ENCODE data around the gene FSCN2. TPM values are rescaled to one million over a fixed set of nuclear protein-coding genes. Genes with fewer than 3 reads are reported as not detected.

FSCN2 gene
- polyA plus RNA-seq, 1 donor (not counting 4 experiments of a cell fraction or from before 2014, with no cell fraction given), result not detected

DNA sequence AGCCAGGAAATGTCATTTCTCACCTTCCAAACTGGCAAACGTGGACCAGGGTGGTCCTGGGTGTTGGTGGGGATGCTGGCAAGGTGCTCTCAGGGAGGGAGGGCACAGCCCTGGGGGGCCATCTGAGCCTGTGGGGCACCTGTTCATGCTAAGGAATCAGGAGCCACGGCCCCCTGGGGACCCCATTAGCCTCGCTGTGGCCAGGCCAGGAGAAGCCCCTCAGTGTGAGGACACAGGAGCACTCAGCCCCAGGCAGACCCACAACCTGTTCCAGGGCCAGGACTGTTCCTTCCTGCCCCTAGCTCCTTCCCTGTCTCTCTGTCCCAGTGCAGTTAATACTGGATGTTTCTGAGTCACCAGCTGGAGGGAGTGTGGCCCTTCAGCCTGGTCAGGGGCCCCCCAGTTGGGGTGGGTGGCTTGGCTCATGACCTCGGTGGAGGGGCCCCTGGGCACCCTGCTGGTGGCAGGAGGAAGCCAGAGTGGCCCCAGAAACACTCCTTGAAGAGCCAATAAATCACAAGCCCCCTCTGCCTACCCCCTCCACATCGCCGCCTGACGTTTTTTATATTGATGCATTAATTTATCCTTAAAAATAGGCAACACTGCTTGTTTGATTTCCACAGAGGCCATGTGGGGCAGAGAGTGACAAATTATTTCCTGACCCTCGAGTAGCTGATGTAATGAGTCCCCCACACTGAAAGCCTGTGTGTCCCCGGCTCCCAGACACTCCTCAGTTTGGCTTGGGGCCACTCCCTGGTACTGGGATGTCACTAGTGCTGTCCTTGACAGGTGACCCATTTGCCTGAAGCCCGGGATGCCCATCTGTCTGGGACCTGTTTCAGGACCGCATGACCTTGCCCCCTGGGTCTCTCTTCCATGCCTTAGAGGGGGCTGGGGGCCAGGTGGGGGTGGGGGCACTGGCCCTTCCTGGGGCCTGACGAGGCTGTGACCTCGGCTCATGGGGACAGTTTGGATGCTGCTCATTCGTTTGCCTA lies 37.9 kb upstream of the FSCN2 start:
- Histone ChIP-seq H3K36me3 (ENCODE audit: control insufficient read depth in 2 of 2, extremely low read depth in 1 of 2, insufficient read depth in 2 of 2, low read length in 2 of 2) (no peaks in the 10 kb centered on the region), H3K4me3 (ENCODE audit: control insufficient read depth in 2 of 3, extremely low read depth in 1 of 3, insufficient read depth in 2 of 3, low read depth in 1 of 3, low read length in 3 of 3) (no peak overlapping the region), H3K27me3 (ENCODE audit: control insufficient read depth, extremely low read depth, insufficient read depth, low read length) (peaks cover 28% of the 10 kb centered on the region), H3K79me2 (ENCODE audit: control insufficient read depth, insufficient read depth, low read length) (no peaks in the 10 kb centered on the region), H3K9me1 (ENCODE audit: control insufficient read depth, extremely low read depth, insufficient read depth, low read length) (no peaks in the 10 kb centered on the region), H4K20me1 (ENCODE audit: control insufficient read depth, extremely low read depth, insufficient read depth, low read length) (no peaks in the 10 kb centered on the region), H3K9ac (ENCODE audit: control insufficient read depth, extremely low read depth, insufficient read depth, low read length) (no peak overlapping the region), H2AFZ (ENCODE audit: control insufficient read depth, low read length) (no peak overlapping the region), H3K4me1 (ENCODE audit: control insufficient read depth, extremely low read depth, insufficient read depth, low read length) (no peaks in the 10 kb centered on the region), H3K9me3 (ENCODE audit: control insufficient read depth, low read depth, low read length) (no peaks in the 10 kb centered on the region), H3K4me2 (ENCODE audit: control insufficient read depth, extremely low read depth, insufficient read depth, low read depth, low read length) (no peak overlapping the region), H3K27ac (ENCODE audit: control insufficient read depth, insufficient read depth, low read length) (no peak overlapping the region)
- TF ChIP-seq, protein P1, sequence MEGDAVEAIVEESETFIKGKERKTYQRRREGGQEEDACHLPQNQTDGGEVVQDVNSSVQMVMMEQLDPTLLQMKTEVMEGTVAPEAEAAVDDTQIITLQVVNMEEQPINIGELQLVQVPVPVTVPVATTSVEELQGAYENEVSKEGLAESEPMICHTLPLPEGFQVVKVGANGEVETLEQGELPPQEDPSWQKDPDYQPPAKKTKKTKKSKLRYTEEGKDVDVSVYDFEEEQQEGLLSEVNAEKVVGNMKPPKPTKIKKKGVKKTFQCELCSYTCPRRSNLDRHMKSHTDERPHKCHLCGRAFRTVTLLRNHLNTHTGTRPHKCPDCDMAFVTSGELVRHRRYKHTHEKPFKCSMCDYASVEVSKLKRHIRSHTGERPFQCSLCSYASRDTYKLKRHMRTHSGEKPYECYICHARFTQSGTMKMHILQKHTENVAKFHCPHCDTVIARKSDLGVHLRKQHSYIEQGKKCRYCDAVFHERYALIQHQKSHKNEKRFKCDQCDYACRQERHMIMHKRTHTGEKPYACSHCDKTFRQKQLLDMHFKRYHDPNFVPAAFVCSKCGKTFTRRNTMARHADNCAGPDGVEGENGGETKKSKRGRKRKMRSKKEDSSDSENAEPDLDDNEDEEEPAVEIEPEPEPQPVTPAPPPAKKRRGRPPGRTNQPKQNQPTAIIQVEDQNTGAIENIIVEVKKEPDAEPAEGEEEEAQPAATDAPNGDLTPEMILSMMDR (optimal IDR thresholded peaks at IDR 0.05 in 1 of 3, IDR thresholded peaks at IDR 0.05 in 1 of 3, conservative IDR thresholded peaks at IDR 0.05 in 1 of 3; ENCODE audit: extremely low read depth in 1 of 3, insufficient read depth in 2 of 3, low read length in 3 of 3), result no peak
- no peak for TF ChIP-seq EZH2 (IDR thresholded peaks at IDR 0.05; ENCODE audit: low read length)
- dilution Hi-C loops (cut with MboI; ENCODE audit: extremely low pct_ligation_motif_present, low sequenced_read_pairs), result no loop called here
- DNase-seq (ENCODE audit: low read depth, low spot score), result no peak
- no peak for FAIRE-seq

DNA sequence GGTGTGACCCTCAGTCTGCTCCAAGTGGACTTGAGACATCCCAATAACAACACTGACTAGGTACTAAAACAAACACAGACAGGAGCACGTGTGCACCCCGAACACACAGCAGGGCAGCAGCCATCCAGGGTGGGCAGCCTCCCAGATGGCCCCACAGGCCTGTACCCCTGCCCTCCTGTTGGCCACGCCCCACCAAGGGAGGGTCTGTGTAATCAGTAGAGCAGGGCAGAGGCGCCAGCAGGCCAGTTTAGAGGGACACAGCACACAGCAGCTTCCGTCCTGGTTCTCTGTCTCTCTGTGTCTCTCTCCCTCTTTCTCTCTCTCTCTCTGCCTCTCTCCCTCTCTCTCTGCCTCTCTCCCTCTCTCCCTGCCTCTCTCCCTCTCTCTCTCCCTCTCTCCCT lies 37.0 kb upstream of the FSCN2 start:
- TF ChIP-seq, protein P1 (optimal IDR thresholded peaks at IDR 0.05 in 1 of 3, IDR thresholded peaks at IDR 0.05 in 1 of 3, conservative IDR thresholded peaks at IDR 0.05 in 1 of 3; ENCODE audit: extremely low read depth in 1 of 3, insufficient read depth in 2 of 3, low read length in 3 of 3), result no peak
- no peak for TF ChIP-seq EZH2 (IDR thresholded peaks at IDR 0.05; ENCODE audit: low read length)
- DNase-seq (ENCODE audit: low read depth, low spot score) (no peak), FAIRE-seq (no peak)
- Histone ChIP-seq H3K4me1 (ENCODE audit: control insufficient read depth, extremely low read depth, insufficient read depth, low read length) (no peaks in the 10 kb centered on the region), H4K20me1 (ENCODE audit: control insufficient read depth, extremely low read depth, insufficient read depth, low read length) (no peaks in the 10 kb centered on the region), H3K4me2 (ENCODE audit: control insufficient read depth, extremely low read depth, insufficient read depth, low read depth, low read length) (no peak overlapping the region), H3K27me3 (ENCODE audit: control insufficient read depth, extremely low read depth, insufficient read depth, low read length) (peaks cover 28% of the 10 kb centered on the region), H3K4me3 (ENCODE audit: control insufficient read depth in 2 of 3, extremely low read depth in 1 of 3, insufficient read depth in 2 of 3, low read depth in 1 of 3, low read length in 3 of 3) (no peak overlapping the region), H2AFZ (ENCODE audit: control insufficient read depth, low read length) (no peak overlapping the region), H3K9me1 (ENCODE audit: control insufficient read depth, extremely low read depth, insufficient read depth, low read length) (no peaks in the 10 kb centered on the region), H3K27ac (ENCODE audit: control insufficient read depth, insufficient read depth, low read length) (no peak overlapping the region), H3K36me3 (ENCODE audit: control insufficient read depth in 2 of 2, extremely low read depth in 1 of 2, insufficient read depth in 2 of 2, low read length in 2 of 2) (no peaks in the 10 kb centered on the region), H3K79me2 (ENCODE audit: control insufficient read depth, insufficient read depth, low read length) (no peaks in the 10 kb centered on the region), H3K9ac (ENCODE audit: control insufficient read depth, extremely low read depth, insufficient read depth, low read length) (no peak overlapping the region), H3K9me3 (ENCODE audit: control insufficient read depth, low read depth, low read length) (no peaks in the 10 kb centered on the region)
- dilution Hi-C loops (cut with MboI; ENCODE audit: extremely low pct_ligation_motif_present, low sequenced_read_pairs), result no loop called here
